Muscle of leg (tissue), 11 donors: Measurements from ENCODE around the gene DMAP1. TPM values are rescaled to one million over a fixed set of nuclear protein-coding genes. Genes with fewer than 3 reads are reported as not detected.

Experiments used
- DNase-seq: peaks from one replicate; pipeline ENCODE4 v3.0.0; 2013
- H3K27ac ChIP-seq: one replicate; pipeline ENCODE4 v1.5.1; 2013; ENCODE audit warnings: mild to moderate bottlenecking, low read length, control low read depth
- H3K27me3 ChIP-seq: one replicate; pipeline ENCODE4 v1.6.1; 2013; ENCODE audit warnings: low read length; ENCODE audit not compliant: control insufficient read depth, insufficient read depth
- H3K36me3 ChIP-seq: one replicate; pipeline ENCODE4 v1.6.1; 2013; ENCODE audit warnings: low read length; ENCODE audit not compliant: control insufficient read depth, insufficient read depth
- H3K4me1 ChIP-seq: one replicate; pipeline ENCODE4 v1.6.1; 2013; ENCODE audit warnings: low read length; ENCODE audit not compliant: control insufficient read depth, insufficient read depth
- H3K4me3 ChIP-seq: one replicate; pipeline ENCODE4 v1.5.1; 2013; ENCODE audit warnings: low read length, control low read depth
- H3K9me3 ChIP-seq: replicated peaks from 2 replicates; pipeline ENCODE4 v1.6.1; 2013; ENCODE audit warnings: low read depth, low read length; ENCODE audit not compliant: control insufficient read depth
- WGBS: methylation state at CpG from one replicate; pipeline ENCODE4 v1.1.5; 2013; ENCODE audit warnings: missing lambda C conversion rate; ENCODE audit not compliant: insufficient coverage; 5-methylcytosine and 5-hydroxymethylcytosine counted together
- polyA plus RNA-seq, 8 donors: library from polyadenylated mRNA; unstranded; fragments of 120-200 nt; gene quantifications; one replicate each; pipeline versions ENCODE4 v1.2.1 to v1.2.3, GENCODE V29; 2013; ENCODE audit warnings: inconsistent platforms in 1 of 8, low replicate concordance in 1 of 8; ENCODE audit not compliant: insufficient read length in 8 of 8, insufficient read depth in 1 of 8
- total RNA-seq: library from RNA; stranded (reverse); fragments of 120-200 nt; gene quantifications from one replicate; pipeline ENCODE4 v1.2.4, GENCODE V29; 2013

Gene DMAP1
- total and polyA plus RNA-seq, 9 donors, result 12.1 to 44.5 (median 37.3) TPM

DNA sequence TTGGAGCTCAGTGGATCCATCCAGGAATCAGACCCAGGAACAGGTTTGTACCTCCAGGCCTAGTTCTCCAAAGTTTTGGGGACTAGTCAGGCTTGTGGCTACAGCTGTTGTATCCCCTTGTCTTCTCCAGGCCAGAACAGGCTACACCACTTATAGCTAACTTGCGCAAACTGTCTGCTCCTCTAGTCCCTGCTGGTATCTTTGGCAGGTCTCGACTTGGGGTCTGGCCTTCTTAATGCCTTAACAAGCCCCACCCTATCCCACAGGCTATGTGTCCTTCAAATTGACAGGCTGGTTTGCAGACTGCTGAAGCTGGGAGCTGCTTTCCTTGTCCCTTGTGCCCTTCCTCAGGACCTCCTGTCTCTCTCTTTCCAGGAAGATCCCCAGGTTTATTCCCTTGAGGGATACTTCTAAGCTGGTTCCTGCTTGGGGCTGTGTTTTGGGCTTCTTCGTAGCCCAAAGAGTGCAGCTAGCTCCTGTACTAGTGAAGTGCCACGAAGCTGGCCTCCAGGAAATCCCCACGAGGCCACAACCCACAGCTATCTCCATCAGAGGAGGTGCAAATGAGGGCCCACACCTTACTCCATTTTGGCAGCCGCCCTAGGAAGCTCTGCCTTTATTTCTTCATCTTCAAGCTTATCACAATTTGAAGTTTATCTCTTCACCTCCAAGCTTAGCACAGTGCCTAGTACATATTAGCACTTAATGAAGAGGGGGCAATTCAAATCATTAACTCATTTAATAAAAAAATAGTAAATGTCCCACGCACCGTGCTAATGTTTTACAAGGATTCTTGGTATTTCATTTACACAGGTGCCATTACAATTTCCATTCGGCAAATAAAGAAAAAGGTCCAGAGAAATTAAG is 683 bp upstream of the DMAP1 start:
- H3K4me3 ChIP-seq, result peak overlapping the region; percentile 92
- H3K4me1 ChIP-seq, result peaks cover 15% of the 10 kb centered on the region
- no peak overlapping the region for H3K27ac ChIP-seq
- H3K36me3 ChIP-seq, result peaks cover 26% of the 10 kb centered on the region
- H3K27me3 ChIP-seq, result no peaks in the 10 kb centered on the region
- WGBS, result 57% methylated on average over 5 of the region's 9 CpGs
- no peak for DNase-seq
- H3K9me3 ChIP-seq, result no peaks in the 10 kb centered on the region

DNA sequence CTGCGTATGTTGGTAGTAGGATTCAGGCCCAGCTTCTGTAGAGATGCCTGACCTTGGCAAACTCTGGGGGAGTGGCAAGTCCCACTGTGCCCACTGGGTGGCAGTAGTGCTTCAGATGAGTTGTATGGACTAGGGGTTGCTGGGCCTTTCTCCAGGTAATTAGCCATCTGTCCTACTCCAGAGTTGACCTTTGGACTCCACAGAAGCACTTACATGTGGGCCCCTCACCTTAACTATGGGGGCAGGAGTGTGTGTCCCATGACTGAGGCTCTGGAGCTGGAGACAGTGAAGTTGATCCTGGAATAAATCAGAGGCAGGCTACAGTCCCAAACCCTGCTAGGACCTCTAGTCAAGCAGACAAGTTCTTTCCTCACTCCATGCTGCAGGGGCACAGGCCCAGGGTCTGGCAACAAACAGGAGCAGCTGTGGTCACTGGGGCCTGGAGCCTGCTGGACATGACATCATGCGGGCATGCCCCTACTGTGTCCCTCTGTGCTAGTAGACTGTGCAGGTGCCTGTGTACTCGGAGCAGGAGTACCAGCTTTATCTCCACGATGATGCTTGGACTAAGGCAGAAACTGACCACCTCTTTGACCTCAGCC is 4.6 kb downstream of the DMAP1 start:
- Histone ChIP-seq H3K27ac (peak overlapping the region; percentile 51), H3K36me3 (peaks cover 72% of the 10 kb centered on the region)

DNA sequence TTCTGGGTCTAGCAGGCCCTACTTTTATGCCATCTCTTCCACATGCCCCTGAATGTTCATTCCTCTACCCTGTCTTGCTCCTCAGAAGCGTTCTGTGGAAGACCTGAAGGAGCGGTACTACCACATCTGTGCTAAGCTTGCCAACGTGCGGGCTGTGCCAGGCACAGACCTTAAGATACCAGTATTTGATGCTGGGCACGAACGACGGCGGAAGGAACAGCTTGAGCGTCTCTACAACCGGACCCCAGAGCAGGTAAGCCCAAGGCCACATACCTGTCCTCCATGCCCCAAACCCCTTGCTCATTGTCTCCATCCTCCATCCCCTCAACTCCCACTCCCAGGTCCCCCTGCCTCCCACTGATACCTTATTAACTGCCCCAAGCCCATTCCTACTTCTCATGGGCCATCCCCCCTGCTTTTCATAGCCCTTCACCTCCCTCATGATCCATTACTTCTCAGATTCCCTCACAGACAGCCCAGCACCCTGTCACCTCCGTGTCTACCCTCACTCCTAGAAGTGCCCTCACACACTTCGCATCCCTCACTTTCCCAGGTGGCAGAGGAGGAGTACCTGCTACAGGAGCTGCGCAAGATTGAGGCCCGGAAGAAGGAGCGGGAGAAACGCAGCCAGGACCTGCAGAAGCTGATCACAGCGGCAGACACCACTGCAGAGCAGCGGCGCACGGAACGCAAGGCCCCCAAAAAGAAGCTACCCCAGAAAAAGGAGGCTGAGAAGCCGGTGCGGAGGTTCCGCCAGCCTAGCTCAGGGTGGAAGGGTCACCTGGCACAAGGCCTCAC is 5.4 kb downstream of the DMAP1 start:
- H3K27me3 ChIP-seq, result no peaks in the 10 kb centered on the region
- WGBS, result 90% methylated on average over 24 of the region's 24 CpGs
- no peaks in the 10 kb centered on the region for H3K9me3 ChIP-seq
- no peak for DNase-seq
- peaks cover 19% of the 10 kb centered on the region for H3K4me1 ChIP-seq
- no peak overlapping the region for H3K27ac ChIP-seq
- no peak overlapping the region for H3K4me3 ChIP-seq
- H3K36me3 ChIP-seq, result peaks cover 72% of the 10 kb centered on the region

More for the DNA sequence above, 4.6 kb downstream of the DMAP1 start:
- WGBS, result 70% methylated on average over 4 of the region's 4 CpGs
- Histone ChIP-seq H3K4me3 (no peak overlapping the region), H3K4me1 (peaks cover 19% of the 10 kb centered on the region), H3K27me3 (no peaks in the 10 kb centered on the region), H3K9me3 (no peaks in the 10 kb centered on the region)
- peak; percentile 73 for DNase-seq

DNA sequence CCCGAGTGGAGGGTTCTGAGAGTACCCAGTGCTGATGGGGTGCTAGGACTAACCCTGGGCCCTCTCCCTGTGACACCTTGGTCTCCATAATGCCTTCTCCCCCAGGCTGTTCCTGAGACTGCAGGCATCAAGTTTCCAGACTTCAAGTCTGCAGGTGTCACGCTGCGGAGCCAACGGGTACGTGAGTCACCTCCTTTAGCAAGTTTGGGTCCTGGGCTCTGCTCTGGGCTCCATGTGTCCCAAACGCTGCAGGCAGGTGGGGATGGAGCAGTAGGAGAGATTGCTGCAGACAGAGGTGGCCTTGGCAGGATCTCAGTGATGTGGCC is 6.0 kb downstream of the DMAP1 start:
- WGBS, result 69% methylated on average over 3 of the region's 6 CpGs

DNA sequence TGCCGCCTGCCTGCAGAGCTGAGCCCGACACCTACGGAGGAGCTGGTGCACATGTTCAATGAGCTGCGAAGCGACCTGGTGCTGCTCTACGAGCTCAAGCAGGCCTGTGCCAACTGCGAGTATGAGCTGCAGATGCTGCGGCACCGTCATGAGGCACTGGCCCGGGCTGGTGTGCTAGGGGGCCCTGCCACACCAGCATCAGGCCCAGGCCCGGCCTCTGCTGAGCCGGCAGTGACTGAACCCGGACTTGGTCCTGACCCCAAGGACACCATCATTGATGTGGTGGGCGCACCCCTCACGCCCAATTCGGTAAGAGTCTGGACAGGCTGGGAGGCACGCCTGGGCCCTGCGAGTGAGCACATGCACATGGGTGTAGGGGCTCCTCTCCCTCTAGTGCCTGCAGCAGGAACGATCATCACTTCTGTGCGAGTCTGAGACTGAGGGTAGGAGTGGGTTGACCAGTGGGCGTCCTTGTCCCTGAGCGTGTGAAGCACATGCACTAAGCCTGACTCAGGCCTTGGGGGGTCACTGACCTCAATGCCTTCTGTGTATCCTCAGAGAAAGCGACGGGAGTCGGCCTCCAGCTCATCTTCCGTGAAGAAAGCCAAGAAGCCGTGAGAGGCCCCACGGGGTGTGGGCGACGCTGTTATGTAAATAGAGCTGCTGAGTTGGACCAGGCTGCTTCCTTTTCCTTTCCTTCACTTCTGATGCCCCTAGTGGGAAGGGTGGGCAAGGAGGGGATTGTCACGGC is 6.9 kb downstream of the DMAP1 start:
- no peak for DNase-seq
- H3K27ac ChIP-seq, result no peak overlapping the region
- no peaks in the 10 kb centered on the region for H3K27me3 ChIP-seq
- WGBS, result 79% methylated on average over 24 of the region's 31 CpGs
- H3K4me1 ChIP-seq, result peaks cover 18% of the 10 kb centered on the region
- no peak overlapping the region for H3K4me3 ChIP-seq
- H3K9me3 ChIP-seq, result no peaks in the 10 kb centered on the region
- H3K36me3 ChIP-seq, result peaks cover 64% of the 10 kb centered on the region

More for the DNA sequence above, 6.0 kb downstream of the DMAP1 start:
- no peaks in the 10 kb centered on the region for H3K9me3 ChIP-seq
- no peak for DNase-seq
- peaks cover 72% of the 10 kb centered on the region for H3K36me3 ChIP-seq
- H3K27me3 ChIP-seq, result no peaks in the 10 kb centered on the region
- H3K27ac ChIP-seq, result no peak overlapping the region
- H3K4me1 ChIP-seq, result peaks cover 17% of the 10 kb centered on the region
- no peak overlapping the region for H3K4me3 ChIP-seq

DNA sequence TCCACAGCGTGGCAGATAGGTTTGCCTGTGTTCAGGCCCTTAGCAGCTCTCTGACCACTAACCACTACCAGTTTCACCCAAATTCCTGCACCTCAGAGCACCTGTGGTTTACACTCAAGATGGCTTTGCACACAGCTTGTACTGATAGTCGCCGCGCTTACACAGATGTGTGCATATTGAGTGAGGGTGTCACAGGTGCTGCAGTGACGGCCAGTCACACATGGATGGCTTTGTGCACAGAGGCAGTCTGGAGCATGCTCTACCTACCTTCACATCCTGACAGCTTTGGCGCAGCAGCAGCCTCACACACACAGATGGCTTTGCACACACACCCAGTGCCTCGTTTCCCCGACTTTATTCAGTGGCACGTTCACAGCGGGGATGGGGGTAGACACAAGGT is 7.5 kb downstream of the DMAP1 start:
- Histone ChIP-seq H3K9me3 (no peaks in the 10 kb centered on the region), H3K27me3 (no peaks in the 10 kb centered on the region), H3K36me3 (peaks cover 60% of the 10 kb centered on the region), H3K4me1 (peaks cover 18% of the 10 kb centered on the region), H3K27ac (no peak overlapping the region), H3K4me3 (no peak overlapping the region)
- WGBS, result 82% methylated on average over 3 of the region's 10 CpGs
- DNase-seq, result no peak

DNA sequence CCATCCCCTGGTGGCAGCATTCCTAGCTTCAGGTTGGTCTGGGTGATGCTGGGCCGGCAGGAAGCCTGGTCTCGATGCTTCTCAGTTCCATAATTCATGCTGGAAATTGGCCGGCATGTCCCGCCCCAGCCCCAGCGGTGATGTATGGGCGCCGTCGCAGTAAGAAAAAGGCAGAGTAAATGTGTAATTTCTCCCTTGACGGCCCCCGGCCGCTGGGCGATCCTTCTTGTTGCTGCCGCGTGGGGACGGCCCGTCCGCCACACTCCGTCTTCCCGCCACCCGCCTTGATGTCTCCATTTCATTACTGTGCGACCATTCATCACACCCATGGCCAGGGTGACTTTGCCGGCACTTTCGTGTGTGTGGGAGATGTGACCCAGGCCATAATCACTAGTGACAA is 8.5 kb downstream of the DMAP1 start:
- 88% methylated on average over 17 of the region's 23 CpGs for WGBS
- H3K36me3 ChIP-seq, result peaks cover 54% of the 10 kb centered on the region

DNA sequence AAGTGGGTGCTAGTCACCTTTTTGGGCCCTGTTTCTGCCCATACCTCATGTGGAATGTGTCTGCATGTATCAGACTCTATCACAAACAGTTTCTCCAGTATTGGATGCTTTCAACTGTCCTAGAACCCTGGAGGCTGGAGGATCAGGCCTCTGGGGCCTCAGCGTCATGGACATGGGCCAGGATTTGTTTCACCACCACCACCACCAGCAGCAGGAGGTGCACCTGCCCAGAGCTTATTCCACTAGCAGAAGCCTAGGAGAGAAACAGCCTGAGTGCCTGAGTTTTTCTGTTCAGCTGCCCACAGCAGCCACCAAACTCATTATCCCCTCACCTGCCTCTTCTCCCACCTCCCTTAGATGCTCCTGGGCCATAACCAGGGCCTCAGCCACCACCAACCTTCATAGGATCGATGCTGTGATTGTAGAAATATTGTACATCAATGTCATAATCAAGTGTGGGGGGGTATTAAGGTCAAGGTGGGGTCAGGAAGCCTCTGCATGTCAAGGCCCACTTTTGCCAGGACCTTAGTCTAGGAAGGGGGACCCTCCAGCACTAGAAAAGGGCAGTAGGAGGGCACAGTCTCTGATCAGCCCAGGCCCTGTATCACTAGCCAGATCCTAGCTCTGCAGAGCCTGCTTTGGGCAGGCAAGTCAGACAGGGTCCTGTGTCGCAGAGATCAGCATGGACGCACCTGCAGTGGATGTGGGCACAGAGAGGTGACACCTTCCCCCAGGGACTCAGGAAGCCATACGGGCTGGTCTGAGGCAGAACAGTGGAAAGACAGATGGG is 9.3 kb downstream of the DMAP1 start:
- Histone ChIP-seq H3K27ac (no peak overlapping the region), H3K36me3 (peaks cover 49% of the 10 kb centered on the region), H3K4me3 (no peak overlapping the region), H3K9me3 (no peaks in the 10 kb centered on the region), H3K4me1 (peaks cover 16% of the 10 kb centered on the region), H3K27me3 (no peaks in the 10 kb centered on the region)
- 71% methylated on average over 4 of the region's 5 CpGs for WGBS
- no peak for DNase-seq

More for the DNA sequence above, 8.5 kb downstream of the DMAP1 start:
- H3K9me3 ChIP-seq, result no peaks in the 10 kb centered on the region
- H3K4me1 ChIP-seq, result peaks cover 18% of the 10 kb centered on the region
- H3K27ac ChIP-seq, result no peak overlapping the region
- no peaks in the 10 kb centered on the region for H3K27me3 ChIP-seq
- no peak overlapping the region for H3K4me3 ChIP-seq
- DNase-seq, result no peak

DNA sequence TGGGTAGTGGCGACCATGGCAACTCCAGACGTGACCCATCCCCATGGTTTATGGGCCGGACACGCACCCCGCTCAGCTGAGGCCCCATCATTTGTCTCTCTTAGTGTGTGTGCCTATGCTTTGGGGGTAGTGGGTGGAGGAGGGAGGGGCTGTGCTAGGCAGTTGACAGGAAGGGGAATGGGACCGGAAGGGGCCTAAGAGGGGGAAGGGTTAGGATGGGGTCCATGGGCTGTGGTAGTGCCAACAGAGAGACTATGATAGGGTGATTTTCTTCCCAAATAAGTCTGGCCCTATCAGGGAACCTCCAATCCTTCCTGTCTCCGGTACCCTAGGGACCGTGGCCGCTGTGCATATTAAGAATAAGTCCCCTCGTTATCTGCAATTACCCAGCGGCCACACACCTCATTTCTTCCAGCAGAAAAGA is 9.9 kb downstream of the DMAP1 start:
- no peak for DNase-seq
- 76% methylated on average over 10 of the region's 11 CpGs for WGBS
- Histone ChIP-seq H3K27ac (no peak overlapping the region), H3K4me1 (peaks cover 10% of the 10 kb centered on the region), H3K9me3 (no peaks in the 10 kb centered on the region), H3K27me3 (no peaks in the 10 kb centered on the region), H3K36me3 (peaks cover 43% of the 10 kb centered on the region), H3K4me3 (no peak overlapping the region)
